Progenitor cell of endocrine pancreas (in vitro differentiated cells): ENCODE data around the gene SOCS7. TPM values are rescaled to one million over a fixed set of nuclear protein-coding genes. Genes with fewer than 3 reads are reported as not detected.
"Not testable (repeated sequence)": the region's sequence is repeated elsewhere in the genome, so short reads cannot be mapped to it uniquely, and the experiment has no call there.

Experiments
- DNase-seq: peaks from one replicate; pipeline ENCODE4 v3.0.0; 2021; ENCODE audit warnings: low spot score; ENCODE audit not compliant: unreplicated experiment
- H3K27ac Mint-ChIP-seq: 2 replicates; pipeline ENCODE4 v1.8.0; 2021; ENCODE audit warnings: mild to moderate bottlenecking, moderate library complexity, mixed read lengths
- H3K27me3 Mint-ChIP-seq: 2 replicates; pipeline ENCODE4 v1.8.0; 2021; ENCODE audit warnings: mixed read lengths
- H3K36me3 Mint-ChIP-seq: 2 replicates; pipeline ENCODE4 v1.8.0; 2022; ENCODE audit warnings: mixed read lengths; ENCODE audit not compliant: insufficient read depth
- H3K4me1 Mint-ChIP-seq: 2 replicates; pipeline ENCODE4 v1.8.0; 2021; ENCODE audit warnings: low read depth, mixed read lengths
- H3K4me3 Mint-ChIP-seq: 2 replicates; pipeline ENCODE4 v1.8.0; 2021; ENCODE audit warnings: low read depth, mild to moderate bottlenecking, moderate library complexity, mixed read lengths
- H3K9me3 Mint-ChIP-seq: 2 replicates; pipeline ENCODE4 v1.8.0; 2021; ENCODE audit warnings: low read depth, mixed read lengths
- CTCF ChIP-seq: fragments of 200-600 bp; sonication (generic); IDR thresholded peaks from one replicate; pipeline ENCODE4 v1.5.0; 2021; ENCODE audit warnings: antibody characterized with exemption, mild to moderate bottlenecking; ENCODE audit not compliant: unreplicated experiment
- total RNA-seq: library from RNA; stranded (reverse); gene quantifications from 2 replicates; pipeline ENCODE4 v1.2.1, GENCODE V29; 2021

The SOCS7 gene
- total RNA-seq, 1 donor from 2014 or later = 31.6 TPM

GRCh38 chr17:38436386-38436785 is 84.7 kb downstream of the SOCS7 start:
- H3K4me3 Mint-ChIP-seq = no peak overlapping the region
- H3K27me3 Mint-ChIP-seq = peaks cover 41% of the 10 kb centered on the region
- no peak for TF ChIP-seq CTCF
- no peaks in the 10 kb centered on the region for H3K9me3 Mint-ChIP-seq
- no peaks in the 10 kb centered on the region for H3K36me3 Mint-ChIP-seq
- no peak for DNase-seq
- no peaks in the 10 kb centered on the region for H3K4me1 Mint-ChIP-seq
- H3K27ac Mint-ChIP-seq = no peak overlapping the region

- H3K36me3 Mint-ChIP-seq, H3K9me3 Mint-ChIP-seq, DNase-seq, H3K4me3 Mint-ChIP-seq, H3K4me1 Mint-ChIP-seq, H3K27ac Mint-ChIP-seq: not testable (repeated sequence)
- peaks cover 38% of the 10 kb centered on the region for H3K27me3 Mint-ChIP-seq
Measured at GRCh38 chr17:38437313-38437712, 85.7 kb downstream of the SOCS7 start.

GRCh38 chr17:38439436-38439835 is 87.8 kb downstream of the SOCS7 start:
- no peaks in the 10 kb centered on the region for H3K36me3 Mint-ChIP-seq
- H3K4me3 Mint-ChIP-seq = no peak overlapping the region
- peaks cover 42% of the 10 kb centered on the region for H3K27me3 Mint-ChIP-seq
- no peaks in the 10 kb centered on the region for H3K4me1 Mint-ChIP-seq
- DNase-seq = no peak
- no peak for TF ChIP-seq CTCF
- no peak overlapping the region for H3K27ac Mint-ChIP-seq
- H3K9me3 Mint-ChIP-seq = no peaks in the 10 kb centered on the region

DNA sequence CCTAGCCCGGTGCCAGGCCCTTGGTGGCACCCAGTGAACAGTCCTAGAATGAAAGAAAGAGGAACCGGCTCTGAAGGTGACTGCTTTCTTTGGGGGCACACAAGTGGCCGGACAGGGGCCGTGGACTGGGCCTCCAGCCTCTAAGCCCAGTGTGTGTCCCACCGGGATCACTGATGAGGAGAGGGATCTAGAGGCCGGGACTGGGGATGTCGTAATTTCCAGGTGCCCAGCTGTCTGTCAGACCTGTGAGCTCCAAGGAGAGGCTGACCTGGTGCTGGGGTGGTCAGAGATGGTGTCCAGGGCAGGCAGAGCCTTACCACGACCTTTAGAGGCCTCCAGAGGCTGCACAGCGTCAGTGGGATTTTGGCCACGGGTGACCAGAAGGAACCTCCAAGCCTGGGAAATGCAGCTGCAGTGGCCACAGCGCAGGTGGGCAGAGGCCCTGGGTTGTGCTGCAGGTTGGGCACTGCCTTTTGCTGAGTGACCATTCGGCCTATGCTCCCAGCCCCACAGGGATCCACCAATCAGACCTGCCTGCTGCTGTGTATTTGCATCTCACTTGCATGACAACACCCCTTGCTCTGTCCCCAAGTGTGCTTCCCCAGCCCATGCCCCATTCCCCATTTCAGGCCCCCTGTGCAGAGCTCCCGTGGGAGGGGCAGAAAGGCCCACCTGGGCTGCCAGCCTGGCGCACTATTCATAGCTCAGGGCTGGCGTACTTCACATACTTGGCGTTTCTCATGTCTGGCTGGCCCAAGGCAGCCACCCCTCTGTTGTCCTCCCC is 89.2 kb downstream of the SOCS7 start:
- DNase-seq = no peak
- Mint-ChIP-seq H3K4me3 (no peak overlapping the region), H3K27me3 (peaks cover 33% of the 10 kb centered on the region), H3K36me3 (no peaks in the 10 kb centered on the region), H3K9me3 (no peaks in the 10 kb centered on the region), H3K4me1 (no peaks in the 10 kb centered on the region), H3K27ac (no peak overlapping the region)
- no peak for TF ChIP-seq CTCF

- TF ChIP-seq CTCF = no peak
- Mint-ChIP-seq H3K4me1 (no peaks in the 10 kb centered on the region), H3K27ac (no peak overlapping the region), H3K9me3 (no peaks in the 10 kb centered on the region), H3K4me3 (no peak overlapping the region), H3K27me3 (peaks cover 32% of the 10 kb centered on the region), H3K36me3 (no peaks in the 10 kb centered on the region)
- DNase-seq = no peak
Measured at GRCh38 chr17:38441429-38442061, 89.9 kb downstream of the SOCS7 start.

- no peak for DNase-seq
- Mint-ChIP-seq H3K4me1 (no peaks in the 10 kb centered on the region), H3K27ac (no peak overlapping the region), H3K36me3 (no peaks in the 10 kb centered on the region), H3K9me3 (no peaks in the 10 kb centered on the region), H3K4me3 (no peak overlapping the region), H3K27me3 (peaks cover 28% of the 10 kb centered on the region)
- TF ChIP-seq CTCF = no peak
Measured at GRCh38 chr17:38442548-38442947, 90.9 kb downstream of the SOCS7 start.
